Measurements from ENCODE around the gene PCDH15.

DNA sequence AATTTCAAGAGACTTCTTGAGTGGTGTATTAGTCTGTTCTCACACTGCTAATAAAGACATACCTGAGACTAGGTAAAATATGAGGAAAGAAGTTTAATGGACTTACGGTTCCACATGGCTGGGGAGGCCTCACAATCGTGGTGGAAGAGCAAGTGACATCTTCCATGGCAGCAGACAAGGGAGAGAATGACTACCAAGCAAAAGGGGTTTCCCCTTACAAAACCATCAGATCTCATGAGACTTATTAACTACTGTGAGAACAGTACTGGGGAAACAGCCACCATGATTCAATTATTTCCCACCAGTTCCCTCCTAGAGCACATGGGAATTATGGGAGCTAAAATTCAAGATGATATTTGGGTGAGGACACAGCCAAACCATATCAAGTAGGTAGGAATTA lies 150.5 kb downstream of the PCDH15 start:
- TF ChIP-seq, protein P1, sequence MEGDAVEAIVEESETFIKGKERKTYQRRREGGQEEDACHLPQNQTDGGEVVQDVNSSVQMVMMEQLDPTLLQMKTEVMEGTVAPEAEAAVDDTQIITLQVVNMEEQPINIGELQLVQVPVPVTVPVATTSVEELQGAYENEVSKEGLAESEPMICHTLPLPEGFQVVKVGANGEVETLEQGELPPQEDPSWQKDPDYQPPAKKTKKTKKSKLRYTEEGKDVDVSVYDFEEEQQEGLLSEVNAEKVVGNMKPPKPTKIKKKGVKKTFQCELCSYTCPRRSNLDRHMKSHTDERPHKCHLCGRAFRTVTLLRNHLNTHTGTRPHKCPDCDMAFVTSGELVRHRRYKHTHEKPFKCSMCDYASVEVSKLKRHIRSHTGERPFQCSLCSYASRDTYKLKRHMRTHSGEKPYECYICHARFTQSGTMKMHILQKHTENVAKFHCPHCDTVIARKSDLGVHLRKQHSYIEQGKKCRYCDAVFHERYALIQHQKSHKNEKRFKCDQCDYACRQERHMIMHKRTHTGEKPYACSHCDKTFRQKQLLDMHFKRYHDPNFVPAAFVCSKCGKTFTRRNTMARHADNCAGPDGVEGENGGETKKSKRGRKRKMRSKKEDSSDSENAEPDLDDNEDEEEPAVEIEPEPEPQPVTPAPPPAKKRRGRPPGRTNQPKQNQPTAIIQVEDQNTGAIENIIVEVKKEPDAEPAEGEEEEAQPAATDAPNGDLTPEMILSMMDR (IDR thresholded peaks at IDR 0.05) = no peak
- TF ChIP-seq POLR2A (IDR thresholded peaks at IDR 0.05) = no peak

All from esophagus squamous epithelium (tissue), 4 donors.